ENCODE results near the gene BICD2.

The BICD2 gene

GRCh38 chr9:92739346-92739970 is 25.2 kb downstream of the BICD2 start:
- Histone ChIP-seq H3K18ac (ENCODE audit: low read length) (no peak overlapping the region), H3K23ac (ENCODE audit: low read depth, low read length, poor library complexity) (no peak overlapping the region), H3K27me3 (ENCODE audit: control insufficient read depth in 3 of 3, insufficient read depth in 3 of 3, low read depth in 1 of 3, low read length in 3 of 3) (peaks cover 0 to 2% (median 0%) of the 10 kb centered on the region in 3 experiments), H4K8ac (ENCODE audit: low read depth, low read length) (no peak overlapping the region), H2AFZ (ENCODE audit: low read length) (no peak overlapping the region), H4K91ac (ENCODE audit: low read depth, low read length, poor library complexity) (no peak overlapping the region), H2BK120ac (ENCODE audit: low read depth, low read length) (no peak overlapping the region), H2BK15ac (ENCODE audit: low read length) (no peak overlapping the region), H2BK5ac (ENCODE audit: low read length) (no peak overlapping the region), H3K4me1 (ENCODE audit: control insufficient read depth in 2 of 2, insufficient read depth in 1 of 2, low read depth in 1 of 2, low read length in 2 of 2) (peaks cover 0 to 13% of the 10 kb centered on the region in 2 donors), H3K36me3 (replicated peaks in 1 of 2; ENCODE audit: control insufficient read depth in 2 of 2, insufficient read depth in 2 of 2, low read length in 2 of 2) (no peaks in the 10 kb centered on the region), H3K4ac (ENCODE audit: low read length) (no peak overlapping the region), H3K14ac (ENCODE audit: low read length) (no peak overlapping the region), H2BK12ac (ENCODE audit: low read length) (no peak overlapping the region), H2AK5ac (ENCODE audit: low read depth, low read length) (no peak overlapping the region), H3K27ac (replicated peaks; ENCODE audit: low read length) (no peak overlapping the region), H3K9ac (ENCODE audit: low read depth, low read length, poor library complexity) (no peak overlapping the region), H3K4me3 (ENCODE audit: low read length in 2 of 2) (no peak overlapping the region), H3K4me2 (ENCODE audit: insufficient read depth, low read length, poor library complexity, severe bottlenecking) (no peak overlapping the region), H3K9me3 (replicated peaks in 1 of 2; ENCODE audit: control insufficient read depth in 2 of 2, insufficient read depth in 1 of 2, low read depth in 1 of 2, low read length in 2 of 2) (no peaks in the 10 kb centered on the region), H3K79me1 (ENCODE audit: low read depth, low read length) (peaks cover 15% of the 10 kb centered on the region)
- no peak for DNase-seq (ENCODE audit: low spot score)
- WGBS, 2 donors (ENCODE audit: extremely low coverage in 2 of 2, insufficient read length in 2 of 2, insufficient replicate concordance in 1 of 2), result no CpG with 5 or more reads among the region's 11 CpGs

- H2BK12ac ChIP-seq (ENCODE audit: low read length), result no peak overlapping the region
- H3K79me1 ChIP-seq (ENCODE audit: low read depth, low read length), result peaks cover 15% of the 10 kb centered on the region
- H3K9me3 ChIP-seq (replicated peaks in 1 of 2; ENCODE audit: control insufficient read depth in 2 of 2, insufficient read depth in 1 of 2, low read depth in 1 of 2, low read length in 2 of 2), result no peaks in the 10 kb centered on the region
- peak overlapping the region; percentile 16 for H3K18ac ChIP-seq (ENCODE audit: low read length)
- H3K27ac ChIP-seq (replicated peaks; ENCODE audit: low read length), result no peak overlapping the region
- no peak overlapping the region for H2AFZ ChIP-seq (ENCODE audit: low read length)
- H3K23ac ChIP-seq (ENCODE audit: low read depth, low read length, poor library complexity), result peak overlapping the region; percentile 62
- H4K91ac ChIP-seq (ENCODE audit: low read depth, low read length, poor library complexity), result no peak overlapping the region
- H3K4me2 ChIP-seq (ENCODE audit: insufficient read depth, low read length, poor library complexity, severe bottlenecking), result no peak overlapping the region
- H3K27me3 ChIP-seq (ENCODE audit: control insufficient read depth in 3 of 3, insufficient read depth in 3 of 3, low read depth in 1 of 3, low read length in 3 of 3), result peaks cover 0 to 2% (median 0%) of the 10 kb centered on the region in 3 experiments
- no peak for DNase-seq (ENCODE audit: low spot score)
- H4K8ac ChIP-seq (ENCODE audit: low read depth, low read length), result no peak overlapping the region
- no CpG with 5 or more reads among the region's 5 CpGs for WGBS, 2 donors (ENCODE audit: extremely low coverage in 2 of 2, insufficient read length in 2 of 2, insufficient replicate concordance in 1 of 2)
- H2AK5ac ChIP-seq (ENCODE audit: low read depth, low read length), result no peak overlapping the region
- no peak overlapping the region for H2BK120ac ChIP-seq (ENCODE audit: low read depth, low read length)
- H3K4me3 ChIP-seq (ENCODE audit: low read length in 2 of 2), result peak overlapping the region in 1 of 2 donors; percentile 3
- no peaks in the 10 kb centered on the region for H3K36me3 ChIP-seq (replicated peaks in 1 of 2; ENCODE audit: control insufficient read depth in 2 of 2, insufficient read depth in 2 of 2, low read length in 2 of 2)
- H2BK15ac ChIP-seq (ENCODE audit: low read length), result no peak overlapping the region
- H3K9ac ChIP-seq (ENCODE audit: low read depth, low read length, poor library complexity), result peak overlapping the region; percentile 61
- peaks cover 0 to 13% of the 10 kb centered on the region in 2 donors for H3K4me1 ChIP-seq (ENCODE audit: control insufficient read depth in 2 of 2, insufficient read depth in 1 of 2, low read depth in 1 of 2, low read length in 2 of 2)
- H2BK5ac ChIP-seq (ENCODE audit: low read length), result no peak overlapping the region
- no peak overlapping the region for H3K14ac ChIP-seq (ENCODE audit: low read length)
- H3K4ac ChIP-seq (ENCODE audit: low read length), result no peak overlapping the region
Measured at GRCh38 chr9:92738661-92739081, 26.0 kb downstream of the BICD2 start.

- no peak overlapping the region for H3K18ac ChIP-seq (ENCODE audit: low read length)
- no CpG with 5 or more reads among the region's 13 CpGs for WGBS, 2 donors (ENCODE audit: extremely low coverage in 2 of 2, insufficient read length in 2 of 2, insufficient replicate concordance in 1 of 2)
- no peak overlapping the region for H3K23ac ChIP-seq (ENCODE audit: low read depth, low read length, poor library complexity)
- no peak overlapping the region for H3K4ac ChIP-seq (ENCODE audit: low read length)
- H3K9me3 ChIP-seq (replicated peaks in 1 of 2; ENCODE audit: control insufficient read depth in 2 of 2, insufficient read depth in 1 of 2, low read depth in 1 of 2, low read length in 2 of 2), result no peaks in the 10 kb centered on the region
- no peak for DNase-seq (ENCODE audit: low spot score)
- H4K91ac ChIP-seq (ENCODE audit: low read depth, low read length, poor library complexity), result no peak overlapping the region
- H3K27me3 ChIP-seq (ENCODE audit: control insufficient read depth in 3 of 3, insufficient read depth in 3 of 3, low read depth in 1 of 3, low read length in 3 of 3), result peaks cover 0 to 2% (median 0%) of the 10 kb centered on the region in 3 experiments
- no peak overlapping the region for H3K9ac ChIP-seq (ENCODE audit: low read depth, low read length, poor library complexity)
- H3K79me1 ChIP-seq (ENCODE audit: low read depth, low read length), result peaks cover 15% of the 10 kb centered on the region
- no peak overlapping the region for H3K14ac ChIP-seq (ENCODE audit: low read length)
- peaks cover 0 to 13% of the 10 kb centered on the region in 2 donors for H3K4me1 ChIP-seq (ENCODE audit: control insufficient read depth in 2 of 2, insufficient read depth in 1 of 2, low read depth in 1 of 2, low read length in 2 of 2)
- no peak overlapping the region for H2AFZ ChIP-seq (ENCODE audit: low read length)
- H2BK120ac ChIP-seq (ENCODE audit: low read depth, low read length), result no peak overlapping the region
- no peaks in the 10 kb centered on the region for H3K36me3 ChIP-seq (replicated peaks in 1 of 2; ENCODE audit: control insufficient read depth in 2 of 2, insufficient read depth in 2 of 2, low read length in 2 of 2)
- no peak overlapping the region for H2BK12ac ChIP-seq (ENCODE audit: low read length)
- no peak overlapping the region for H2BK5ac ChIP-seq (ENCODE audit: low read length)
- H4K8ac ChIP-seq (ENCODE audit: low read depth, low read length), result no peak overlapping the region
- no peak overlapping the region for H3K4me2 ChIP-seq (ENCODE audit: insufficient read depth, low read length, poor library complexity, severe bottlenecking)
- H2AK5ac ChIP-seq (ENCODE audit: low read depth, low read length), result no peak overlapping the region
- H2BK15ac ChIP-seq (ENCODE audit: low read length), result no peak overlapping the region
- no peak overlapping the region for H3K4me3 ChIP-seq (ENCODE audit: low read length in 2 of 2)
- no peak overlapping the region for H3K27ac ChIP-seq (replicated peaks; ENCODE audit: low read length)
Measured at GRCh38 chr9:92737611-92738299, 26.9 kb downstream of the BICD2 start.

- no CpG with 5 or more reads among the region's 6 CpGs for WGBS, 2 donors (ENCODE audit: extremely low coverage in 2 of 2, insufficient read length in 2 of 2, insufficient replicate concordance in 1 of 2)
- H3K9ac ChIP-seq (ENCODE audit: low read depth, low read length, poor library complexity), result no peak overlapping the region
- H2BK15ac ChIP-seq (ENCODE audit: low read length), result no peak overlapping the region
- no peak overlapping the region for H2AK5ac ChIP-seq (ENCODE audit: low read depth, low read length)
- H3K4me3 ChIP-seq (ENCODE audit: low read length in 2 of 2), result no peak overlapping the region
- no peak overlapping the region for H3K27ac ChIP-seq (replicated peaks; ENCODE audit: low read length)
- H3K27me3 ChIP-seq (ENCODE audit: control insufficient read depth in 3 of 3, insufficient read depth in 3 of 3, low read depth in 1 of 3, low read length in 3 of 3), result peaks cover 0 to 2% (median 0%) of the 10 kb centered on the region in 3 experiments
- no peak overlapping the region for H2BK5ac ChIP-seq (ENCODE audit: low read length)
- H3K14ac ChIP-seq (ENCODE audit: low read length), result no peak overlapping the region
- H4K91ac ChIP-seq (ENCODE audit: low read depth, low read length, poor library complexity), result no peak overlapping the region
- H3K4me2 ChIP-seq (ENCODE audit: insufficient read depth, low read length, poor library complexity, severe bottlenecking), result no peak overlapping the region
- H3K79me1 ChIP-seq (ENCODE audit: low read depth, low read length), result peaks cover 15% of the 10 kb centered on the region
- H4K8ac ChIP-seq (ENCODE audit: low read depth, low read length), result no peak overlapping the region
- H2BK120ac ChIP-seq (ENCODE audit: low read depth, low read length), result no peak overlapping the region
- H3K9me3 ChIP-seq (replicated peaks in 1 of 2; ENCODE audit: control insufficient read depth in 2 of 2, insufficient read depth in 1 of 2, low read depth in 1 of 2, low read length in 2 of 2), result no peaks in the 10 kb centered on the region
- no peak overlapping the region for H3K4ac ChIP-seq (ENCODE audit: low read length)
- no peak overlapping the region for H3K18ac ChIP-seq (ENCODE audit: low read length)
- no peak overlapping the region for H2BK12ac ChIP-seq (ENCODE audit: low read length)
- H3K4me1 ChIP-seq (ENCODE audit: control insufficient read depth in 2 of 2, insufficient read depth in 1 of 2, low read depth in 1 of 2, low read length in 2 of 2), result peaks cover 0 to 13% of the 10 kb centered on the region in 2 donors
- no peaks in the 10 kb centered on the region for H3K36me3 ChIP-seq (replicated peaks in 1 of 2; ENCODE audit: control insufficient read depth in 2 of 2, insufficient read depth in 2 of 2, low read length in 2 of 2)
- H2AFZ ChIP-seq (ENCODE audit: low read length), result no peak overlapping the region
- DNase-seq (ENCODE audit: low spot score), result no peak
- H3K23ac ChIP-seq (ENCODE audit: low read depth, low read length, poor library complexity), result no peak overlapping the region
Measured at GRCh38 chr9:92737216-92737606, 27.4 kb downstream of the BICD2 start.

All from neuronal stem cell (in vitro differentiated cells).